Retina (tissue), 1 donor: ENCODE measurements around the gene OPA1.

Experiments
- DNase-seq: peaks from one replicate; pipeline ENCODE4 v3.0.0-alpha.2; 2016

Gene OPA1

GRCh38 chr3:193712938-193713337, 119.9 kb downstream of the OPA1 start:
- no peak for DNase-seq

- DNase-seq, result no peak
Measured at GRCh38 chr3:193714523-193715137, 121.6 kb downstream of the OPA1 start.

GRCh38 chr3:193716150-193716549, 123.1 kb downstream of the OPA1 start:
- no peak for DNase-seq

GRCh38 chr3:193719735-193720134, 126.7 kb downstream of the OPA1 start:
- DNase-seq, result no peak

GRCh38 chr3:193720169-193720568, 127.2 kb downstream of the OPA1 start:
- DNase-seq, result no peak

- no peak for DNase-seq
Measured at GRCh38 chr3:193722566-193722965, 129.6 kb downstream of the OPA1 start.

GRCh38 chr3:193727089-193727488, 134.1 kb downstream of the OPA1 start:
- no peak for DNase-seq

GRCh38 chr3:193728429-193729087, 135.6 kb downstream of the OPA1 start:
- DNase-seq, result no peak

- no peak for DNase-seq
Measured at GRCh38 chr3:193729088-193729465, 136.1 kb downstream of the OPA1 start.

GRCh38 chr3:193729601-193730000, 136.6 kb downstream of the OPA1 start:
- no peak for DNase-seq

- peak; percentile 51 for DNase-seq
Measured at GRCh38 chr3:193730511-193730910, 137.5 kb downstream of the OPA1 start.

GRCh38 chr3:193730976-193731375, 138.0 kb downstream of the OPA1 start:
- DNase-seq, result no peak

- no peak for DNase-seq
Measured at GRCh38 chr3:193731656-193732055, 138.6 kb downstream of the OPA1 start.

GRCh38 chr3:193732391-193732790, 139.4 kb downstream of the OPA1 start:
- no peak for DNase-seq

- no peak for DNase-seq
Measured at GRCh38 chr3:193732827-193733226, 139.8 kb downstream of the OPA1 start.

GRCh38 chr3:193734737-193735366, 141.8 kb downstream of the OPA1 start:
- DNase-seq, result no peak

GRCh38 chr3:193735850-193736249, 142.8 kb downstream of the OPA1 start:
- no peak for DNase-seq

- DNase-seq, result no peak
Measured at GRCh38 chr3:193736616-193737015, 143.6 kb downstream of the OPA1 start.

- peak; percentile 70 for DNase-seq
Measured at GRCh38 chr3:193737191-193737751, 144.3 kb downstream of the OPA1 start.

- no peak for DNase-seq
Measured at GRCh38 chr3:193742628-193743027, 149.6 kb downstream of the OPA1 start.

- DNase-seq, result no peak
Measured at GRCh38 chr3:193743702-193744047, 150.7 kb downstream of the OPA1 start.

- DNase-seq, result peak; percentile 60
Measured at GRCh38 chr3:193744048-193744821, 151.2 kb downstream of the OPA1 start.
